Measurements from ENCODE around the gene IRF4. TPM values are rescaled to one million over a fixed set of nuclear protein-coding genes. Genes with fewer than 3 reads are reported as not detected.

The IRF4 gene
- total and polyA plus RNA-seq, 2 donors (not counting 3 experiments of a cell fraction or from before 2014, with no cell fraction given) = not detected

- no peaks in the 10 kb centered on the region for H3K9me1 ChIP-seq (replicated peaks; ENCODE audit: control insufficient read depth, extremely low read depth, insufficient read depth, low read length)
- peaks cover 3 to 6% of the 10 kb centered on the region in 2 experiments for H3K27me3 ChIP-seq (ENCODE audit: control insufficient read depth in 2 of 2, insufficient read depth in 2 of 2, low read length in 2 of 2)
- H3K4me3 ChIP-seq (replicated peaks in 1 of 3; ENCODE audit: insufficient read depth in 1 of 3, low read depth in 1 of 3, low read length in 3 of 3) = no peak overlapping the region
- H3K4me1 ChIP-seq (ENCODE audit: control insufficient read depth, extremely low read depth, insufficient read depth, low read length) = no peaks in the 10 kb centered on the region
- no peak for TF ChIP-seq MYC (IDR thresholded peaks at IDR 0.05; ENCODE audit: low read depth, low read length)
- TF ChIP-seq, protein P1, sequence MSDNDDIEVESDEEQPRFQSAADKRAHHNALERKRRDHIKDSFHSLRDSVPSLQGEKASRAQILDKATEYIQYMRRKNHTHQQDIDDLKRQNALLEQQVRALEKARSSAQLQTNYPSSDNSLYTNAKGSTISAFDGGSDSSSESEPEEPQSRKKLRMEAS (IDR thresholded peaks at IDR 0.05; ENCODE audit: insufficient read depth, insufficient read length) = no peak
- no peak for TF ChIP-seq EZH2 (IDR thresholded peaks at IDR 0.05; ENCODE audit: borderline replicate concordance, low read depth, low read length, severe bottlenecking)
- TF ChIP-seq POLR2AphosphoS5 (IDR thresholded peaks at IDR 0.05; ENCODE audit: insufficient read depth, low read depth, low read length) = no peak
- no peak for TF ChIP-seq POLR2A (IDR thresholded peaks at IDR 0.05; ENCODE audit: low read depth, low read length)
- no peak for TF ChIP-seq JUN (IDR thresholded peaks at IDR 0.05; ENCODE audit: borderline replicate concordance, insufficient read depth, insufficient read length, low read depth)
- TF ChIP-seq CTCF (IDR thresholded peaks at IDR 0.05; ENCODE audit: extremely low read depth in 1 of 2, insufficient read depth in 1 of 2, low read depth in 1 of 2, low read length in 2 of 2) = no peak
- no peak for TF ChIP-seq FOS (IDR thresholded peaks at IDR 0.05; ENCODE audit: borderline replicate concordance, insufficient read depth, low read length)
- no peak for TF ChIP-seq GATA2 (IDR thresholded peaks at IDR 0.05; ENCODE audit: insufficient read depth, insufficient read length, low read depth, low read length)
- FAIRE-seq (no peak), DNase-seq (ENCODE audit: low read depth, low spot score) (no peak)
- no peak overlapping the region for H3K27ac ChIP-seq (ENCODE audit: insufficient read depth, low read depth, low read length)
- intact Hi-C loops (cut with micrococcal nuclease) (no loop called here), dilution Hi-C loops (cut with MboI; ENCODE audit: extremely low pct_ligation_motif_present, low sequenced_read_pairs) (no loop called here)
- no peaks in the 10 kb centered on the region for H4K20me1 ChIP-seq (replicated peaks; ENCODE audit: control insufficient read depth, extremely low read depth, insufficient read depth, low read length)
- no peak overlapping the region for H3K9ac ChIP-seq (replicated peaks; ENCODE audit: extremely low read depth, insufficient read depth, low read length)
- no peaks in the 10 kb centered on the region for H3K79me2 ChIP-seq (ENCODE audit: control insufficient read depth, insufficient read depth, low read length)
- no peak overlapping the region for H2AFZ ChIP-seq (ENCODE audit: low read depth, low read length)
- no peaks in the 10 kb centered on the region for H3K36me3 ChIP-seq (ENCODE audit: control insufficient read depth in 2 of 2, extremely low read depth in 1 of 2, insufficient read depth in 2 of 2, low read length in 2 of 2)
- BruUV-seq (replicated peaks) = no TSS peak
- no peaks in the 10 kb centered on the region for H3K9me3 ChIP-seq (replicated peaks; ENCODE audit: control insufficient read depth, insufficient read depth, low read length)
- ChIA-PET POLR2A (no interaction called here), CTCF (interaction anchor here (1.5 to 7.7 kb wide), 2 partner anchors 196 to 223 kb away, joined by 5 to 119 read pairs; no protein-coding TSS in a partner anchor)
- H3K4me2 ChIP-seq (ENCODE audit: insufficient read depth, low read length) = no peak overlapping the region
These were observed 20.8 kb downstream of the IRF4 start for GRCh38 chr6:412146-412886.
